Fibroblast of gingiva (primary cell): Measurements from ENCODE around the gene BGLAP.

Source experiments
- DNase-seq: peaks from one replicate; pipeline ENCODE4 v3.0.0-alpha.2; 2011; ENCODE audit warnings: low read depth

The BGLAP gene

DNA sequence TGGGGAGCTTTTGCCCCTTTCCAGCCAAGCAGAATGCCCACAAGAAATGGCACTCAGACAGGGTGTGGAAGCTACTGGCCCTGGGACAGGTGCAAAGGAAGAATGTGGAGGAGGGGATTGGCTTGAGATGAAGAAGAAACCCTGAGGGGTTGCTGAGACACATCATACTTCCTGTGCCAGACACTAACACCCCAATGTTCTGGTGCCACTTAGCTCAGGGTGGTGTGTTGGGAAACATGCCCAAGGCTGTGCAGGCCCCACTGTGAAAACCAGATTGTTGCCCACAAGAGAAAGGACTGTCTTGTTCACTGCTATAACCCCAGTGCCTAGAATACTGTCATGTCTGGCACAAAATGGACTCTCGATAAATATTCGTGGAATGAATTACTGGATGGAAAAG, 15.7 kb downstream of the BGLAP start:
- DNase-seq, result no peak

DNA sequence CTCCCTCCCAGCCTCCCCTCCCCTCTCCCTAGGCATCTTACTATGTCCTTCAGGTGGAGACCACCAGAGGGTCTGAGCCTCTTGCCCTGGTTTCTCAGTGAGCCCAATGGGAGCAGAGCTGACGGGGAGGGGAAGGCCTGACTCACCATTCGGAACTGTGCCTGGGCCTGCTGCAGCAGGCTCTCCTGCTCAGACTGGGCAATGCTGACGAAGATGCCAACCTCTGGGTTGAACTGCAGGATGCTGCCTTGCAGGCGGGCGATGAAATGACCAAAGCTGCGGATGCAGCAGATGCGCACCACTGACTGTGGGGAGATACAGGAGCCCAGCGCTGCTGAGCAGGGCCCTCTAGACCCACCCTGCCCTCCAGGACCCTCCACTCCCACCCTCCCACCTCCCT, 16.9 kb downstream of the BGLAP start:
- DNase-seq, result no peak

DNA sequence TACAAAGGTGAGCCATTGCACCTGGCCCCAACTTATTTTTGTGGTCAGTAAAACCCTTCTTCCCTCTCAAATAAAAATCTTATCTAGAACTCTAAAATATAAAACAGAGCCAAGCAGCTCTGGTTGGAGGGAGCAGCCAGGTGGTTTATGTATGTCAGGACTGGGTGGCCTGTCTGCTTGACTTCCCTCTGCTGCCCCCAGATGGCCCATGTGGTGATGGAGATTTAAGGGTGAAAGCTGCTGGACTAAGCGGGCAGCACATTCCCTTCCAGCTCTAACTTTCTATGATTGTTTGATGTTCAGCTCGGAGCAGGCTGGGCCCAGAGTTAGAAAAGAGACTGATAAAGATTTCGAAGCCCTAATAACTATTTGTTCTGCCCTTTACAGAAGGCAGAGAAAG, 17.8 kb downstream of the BGLAP start:
- DNase-seq, result no peak

DNA sequence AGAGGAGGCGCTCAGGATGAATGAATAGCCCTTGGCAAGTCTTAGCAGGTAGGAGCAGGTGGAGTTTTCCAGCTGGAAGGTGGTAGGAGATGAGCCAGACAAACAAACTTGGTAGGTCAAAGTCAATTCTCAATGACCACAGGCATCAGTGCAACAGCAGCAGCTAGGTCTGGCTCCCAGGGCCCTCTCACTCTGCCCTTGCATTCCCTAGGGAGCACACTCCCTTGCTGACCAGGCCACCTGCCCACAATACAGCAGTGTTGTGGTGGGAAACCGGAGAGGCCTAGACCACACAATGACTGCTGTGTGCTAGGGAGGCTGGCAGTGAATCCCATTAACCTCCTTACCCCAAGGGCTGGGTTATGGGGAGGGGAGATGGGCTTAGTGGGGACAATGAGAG, 18.9 kb downstream of the BGLAP start:
- DNase-seq, result no peak

DNA sequence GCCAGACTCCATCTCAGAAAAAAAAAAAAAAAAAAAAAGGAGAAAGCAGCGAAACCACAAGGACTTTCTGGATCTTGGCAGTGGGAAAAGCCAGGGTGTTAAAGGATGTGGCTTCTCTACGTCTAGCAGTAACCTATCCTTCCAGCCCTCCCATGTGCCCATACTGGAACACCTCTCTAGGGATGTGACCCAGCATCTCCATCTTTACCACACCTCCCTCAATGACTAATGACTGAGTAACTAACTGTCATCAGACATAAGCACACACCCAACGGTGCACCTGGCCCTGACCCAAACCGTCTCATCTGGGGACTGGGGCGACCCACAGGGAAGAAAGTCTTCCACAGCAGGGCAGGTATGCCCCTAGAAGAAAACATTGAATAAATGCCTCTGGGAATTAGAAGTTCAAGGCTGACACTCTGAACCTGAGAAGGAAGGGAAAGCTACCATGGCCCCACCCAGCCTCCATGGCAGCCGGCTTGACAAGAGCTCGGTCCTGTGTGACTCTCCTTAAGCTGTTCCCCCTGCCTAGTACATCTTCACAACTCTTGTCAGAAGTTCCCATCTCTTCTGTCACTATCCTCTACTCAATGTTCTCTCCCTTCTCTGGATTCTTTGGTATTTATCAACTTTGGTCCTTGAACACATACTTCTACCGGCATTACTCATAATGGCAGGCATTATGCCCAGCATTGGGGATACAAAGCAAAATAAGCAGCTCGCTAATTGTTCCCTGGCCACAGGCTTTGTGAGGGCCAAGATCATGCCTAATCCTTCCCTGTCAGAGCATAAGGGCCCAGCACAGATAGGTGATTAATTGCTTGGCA, 20.7 kb downstream of the BGLAP start:
- DNase-seq, result peak; percentile 83

DNA sequence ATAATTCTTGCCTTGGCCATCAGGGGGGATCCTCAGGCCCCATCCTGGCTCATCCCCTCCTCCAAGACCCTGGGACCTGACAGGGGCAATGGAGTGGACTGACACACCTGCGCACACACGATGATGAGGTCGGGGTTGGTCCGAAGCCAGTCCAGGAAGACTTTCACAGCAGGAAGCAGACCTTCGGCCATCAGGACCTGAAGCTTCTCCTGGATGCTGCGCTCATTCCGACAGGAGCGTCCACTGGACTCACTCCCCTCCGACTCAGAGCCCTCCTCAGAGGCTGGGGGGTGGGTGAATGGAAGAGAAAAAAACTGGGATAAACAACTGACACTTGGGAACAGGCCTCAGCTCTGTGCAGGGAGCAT, 21.3 kb downstream of the BGLAP start:
- DNase-seq, result no peak

DNA sequence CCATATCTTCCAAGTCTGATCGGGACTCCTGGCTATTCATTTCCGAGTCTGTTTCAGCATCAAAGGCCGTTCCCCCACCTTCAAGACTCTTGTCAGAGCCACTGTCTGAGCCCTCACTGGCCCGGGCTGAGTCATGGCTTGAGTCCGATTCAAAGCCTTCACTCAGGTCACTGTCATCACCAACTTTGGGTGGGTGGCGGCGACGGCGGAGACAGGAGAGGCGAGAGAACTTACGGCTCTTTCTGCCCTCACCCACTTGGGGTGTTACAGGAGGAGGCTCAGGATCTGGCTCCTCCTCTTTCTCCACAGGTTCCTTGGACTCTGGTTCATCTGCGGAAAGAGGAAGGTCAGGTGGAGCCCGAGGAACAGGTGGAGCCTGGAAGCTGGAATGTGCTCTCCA, 24.1 kb downstream of the BGLAP start:
- DNase-seq, result no peak

DNA sequence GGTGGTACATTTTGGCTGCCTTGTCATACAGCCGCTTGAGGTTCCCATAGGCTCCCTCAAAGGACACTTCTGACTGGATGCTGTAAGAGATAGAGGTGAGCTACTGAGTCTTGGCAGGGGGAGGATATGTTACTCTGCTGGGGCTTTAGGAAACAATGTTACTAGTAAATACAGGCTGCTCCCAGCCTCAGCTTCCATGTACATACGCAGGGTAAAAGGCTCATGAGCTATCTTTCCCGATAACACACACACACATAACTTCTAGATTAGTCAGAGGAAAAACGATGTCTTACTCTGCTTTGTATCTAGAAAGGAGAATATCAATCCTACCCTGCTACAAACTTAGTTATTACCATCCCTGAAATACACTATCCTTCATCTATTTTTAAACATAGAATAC, 26.4 kb downstream of the BGLAP start:
- DNase-seq, result no peak

DNA sequence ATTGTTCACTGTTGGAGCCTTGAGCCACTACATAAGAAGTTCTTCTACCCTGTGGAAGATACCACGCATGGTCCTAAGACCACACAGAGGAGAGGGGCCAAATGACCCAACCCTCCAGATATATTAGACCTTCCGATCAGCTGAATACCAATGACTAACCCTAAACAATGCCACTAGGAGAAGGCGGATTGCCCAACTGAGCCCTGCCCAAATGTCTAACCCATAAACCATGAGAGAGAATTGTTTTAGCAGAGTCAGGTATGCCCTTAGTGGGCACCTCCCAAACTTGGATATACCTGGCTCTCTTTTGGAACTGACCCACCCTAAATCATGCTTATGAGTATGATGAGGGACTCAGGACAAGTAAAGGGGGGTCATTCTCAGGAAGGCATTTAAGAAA, 28.3 kb downstream of the BGLAP start:
- DNase-seq, result no peak

DNA sequence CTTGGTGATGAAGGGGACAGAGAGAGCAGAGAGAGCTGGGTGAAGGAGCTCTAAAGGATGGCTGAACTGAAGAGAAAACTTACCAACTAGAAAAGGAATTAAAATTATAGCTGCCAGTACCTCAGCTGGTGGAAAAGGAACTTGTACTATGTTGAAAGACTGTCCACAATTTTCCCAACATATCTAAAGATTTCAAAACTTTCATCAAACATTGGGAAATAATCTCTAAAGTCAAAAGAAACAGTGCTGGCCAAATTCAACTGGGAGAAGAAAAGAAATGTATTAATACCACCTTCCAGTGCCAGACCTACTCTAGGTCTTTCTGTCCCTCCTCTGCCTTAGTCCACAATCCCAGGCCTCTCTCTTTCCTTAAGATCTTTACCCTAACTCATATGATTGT, 34.5 kb downstream of the BGLAP start:
- peak; percentile 41 for DNase-seq

DNA sequence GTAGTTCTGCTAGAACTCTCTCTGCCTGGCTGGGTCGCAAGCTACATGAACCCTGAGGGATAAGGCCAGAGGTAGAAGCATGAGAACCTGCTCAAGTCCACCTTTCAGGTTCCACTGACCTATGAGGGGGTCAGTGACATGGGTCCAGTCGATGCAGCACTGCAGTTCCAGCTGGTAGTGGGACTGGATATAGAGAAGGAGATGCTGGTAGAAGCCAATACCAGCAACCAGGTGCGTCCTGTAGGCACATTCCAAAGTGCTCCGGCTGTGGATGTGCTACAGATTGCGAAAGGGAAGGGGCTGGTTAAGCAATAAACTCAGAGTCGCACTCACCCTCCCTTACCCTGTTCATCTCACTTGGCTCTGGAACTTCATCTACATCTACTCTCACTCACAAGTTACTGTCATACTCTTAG, 35.0 kb downstream of the BGLAP start:
- peak; percentile 33 for DNase-seq

DNA sequence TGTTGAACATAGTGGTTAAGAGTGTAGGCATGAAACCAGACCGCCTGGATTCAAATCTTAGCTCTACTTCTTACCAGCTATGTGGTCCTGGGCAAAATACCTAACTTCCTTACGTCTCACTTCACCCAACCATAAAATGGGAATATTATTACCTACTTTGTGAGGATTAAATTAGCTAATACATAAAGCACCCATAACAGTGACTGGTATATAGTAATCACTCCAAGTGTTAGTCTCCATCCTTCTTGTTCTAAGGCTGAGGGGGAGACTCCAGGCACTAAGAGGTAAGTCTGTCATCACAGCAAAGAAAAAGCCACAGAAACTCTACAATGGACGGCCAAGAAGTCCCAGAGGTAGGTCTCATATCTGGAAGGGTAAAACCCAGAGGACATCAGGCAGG, 37.9 kb downstream of the BGLAP start:
- no peak for DNase-seq

DNA sequence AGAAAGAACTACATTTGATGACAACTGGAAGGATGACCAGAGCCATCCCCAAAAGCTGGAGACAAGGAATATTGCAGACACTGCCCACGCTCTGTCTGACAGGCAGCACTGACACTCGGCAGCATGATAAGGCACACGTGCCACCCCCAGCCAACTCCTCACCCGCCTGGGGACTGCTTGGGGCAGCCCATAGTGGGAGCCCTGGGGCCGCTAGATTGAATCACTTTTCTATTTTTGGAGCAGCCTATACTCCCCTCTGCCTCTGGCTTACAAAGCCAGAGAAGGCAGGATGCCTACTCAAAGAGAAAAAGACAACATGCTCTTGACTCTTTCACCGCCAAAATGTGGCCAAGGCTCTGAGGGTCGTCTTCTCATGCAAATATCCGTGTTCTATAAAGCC, 39.3 kb downstream of the BGLAP start:
- peak; percentile 29 for DNase-seq

DNA sequence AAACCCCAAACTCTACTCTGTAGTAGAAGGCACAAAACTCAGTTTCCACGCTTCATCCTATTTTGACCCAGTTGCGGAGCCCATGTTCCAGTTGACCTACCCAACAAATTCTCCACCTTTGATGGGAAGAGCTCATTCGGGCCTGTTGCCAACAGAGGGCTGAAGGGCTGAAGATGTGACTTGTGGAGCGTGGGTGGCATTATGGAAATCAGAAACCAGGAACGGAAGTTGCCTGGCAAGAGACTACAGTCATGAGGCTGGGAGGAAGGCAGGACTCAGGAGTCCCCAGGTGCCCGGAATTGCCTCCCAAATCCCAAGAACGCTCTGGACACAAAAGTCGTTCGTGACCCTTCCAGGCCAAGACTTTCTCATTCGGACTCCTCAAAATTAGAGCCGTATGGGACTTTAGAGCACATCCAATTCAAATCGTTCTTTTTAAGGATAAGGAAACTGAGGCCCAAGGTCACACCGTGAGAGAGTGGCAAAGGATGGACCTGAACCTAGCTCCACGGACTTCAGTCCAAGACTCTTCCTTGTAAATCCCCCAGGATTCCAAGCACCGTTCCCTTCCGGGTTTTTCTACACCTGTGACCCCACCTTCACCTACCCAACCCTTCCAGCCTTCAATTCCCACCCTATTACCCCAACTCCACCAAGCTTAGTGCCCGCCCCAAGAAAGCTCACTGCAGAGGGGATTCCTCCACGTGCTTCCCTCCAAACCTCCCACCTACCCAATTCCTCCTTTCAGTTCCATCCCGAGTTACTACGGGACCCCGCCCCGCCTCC, 39.9 kb downstream of the BGLAP start:
- no peak for DNase-seq

DNA sequence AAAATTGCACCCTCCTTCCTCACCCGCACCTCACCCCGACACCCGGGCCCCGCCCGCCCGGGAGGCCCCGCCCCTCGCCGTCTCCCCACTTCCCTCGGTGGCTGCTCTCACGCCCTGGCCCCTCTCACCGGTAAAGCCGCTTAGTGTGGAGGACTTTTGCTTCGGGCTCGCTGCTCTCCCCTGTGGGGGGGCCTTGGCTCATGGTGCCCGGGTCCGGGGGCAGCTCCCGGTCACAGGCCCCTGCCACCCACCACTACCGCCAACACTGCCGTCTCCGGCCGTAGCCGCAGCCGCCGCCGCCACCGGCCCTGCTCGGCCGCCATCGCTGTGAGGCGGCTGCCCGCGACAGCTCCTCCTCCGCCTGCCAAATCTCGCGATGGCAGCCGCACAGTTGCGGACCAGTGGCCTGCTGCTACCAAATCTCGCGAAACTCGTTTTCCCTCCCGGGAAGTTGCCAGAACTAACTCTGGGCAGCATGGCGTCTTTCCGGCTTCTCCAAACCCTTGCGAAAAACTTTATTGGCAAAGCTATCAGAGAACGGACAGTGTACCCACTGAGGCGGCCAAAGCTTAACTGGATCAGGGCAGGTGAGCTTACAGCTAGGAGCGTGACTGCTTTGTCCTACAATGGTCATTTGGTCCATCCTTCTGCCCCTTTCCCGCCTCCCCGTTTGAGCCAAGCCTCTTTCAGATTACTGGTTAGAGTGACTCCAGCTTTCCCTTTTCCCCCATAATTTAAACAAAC, 40.7 kb downstream of the BGLAP start, which contains the start of gene SMG5:
Gene SMG5 (minus strand): TSS at position 347 of the 744 bp plus-strand sequence. CDS start 145 bp downstream, at position 202.
- DNase-seq, result peak; percentile 99

DNA sequence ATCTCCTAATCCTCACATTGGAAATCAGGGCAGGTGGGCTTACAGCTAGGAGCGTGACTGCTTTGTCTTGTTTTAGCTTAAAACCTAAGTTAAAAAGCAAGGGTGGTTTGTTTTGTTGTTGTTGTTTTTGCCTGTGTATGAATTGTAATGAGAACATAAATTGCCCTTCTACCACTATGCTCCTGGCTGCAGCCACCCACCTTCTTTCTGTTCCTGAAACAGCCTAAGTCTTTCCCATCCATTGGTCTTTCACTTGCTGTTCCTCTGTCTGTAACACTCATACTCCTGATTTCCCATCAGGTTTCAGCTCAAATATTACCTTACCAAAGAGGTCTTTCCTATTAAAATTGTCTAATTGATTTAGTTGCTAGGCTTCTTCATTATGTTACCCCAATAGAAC, 41.5 kb downstream of the BGLAP start:
- DNase-seq, result no peak

DNA sequence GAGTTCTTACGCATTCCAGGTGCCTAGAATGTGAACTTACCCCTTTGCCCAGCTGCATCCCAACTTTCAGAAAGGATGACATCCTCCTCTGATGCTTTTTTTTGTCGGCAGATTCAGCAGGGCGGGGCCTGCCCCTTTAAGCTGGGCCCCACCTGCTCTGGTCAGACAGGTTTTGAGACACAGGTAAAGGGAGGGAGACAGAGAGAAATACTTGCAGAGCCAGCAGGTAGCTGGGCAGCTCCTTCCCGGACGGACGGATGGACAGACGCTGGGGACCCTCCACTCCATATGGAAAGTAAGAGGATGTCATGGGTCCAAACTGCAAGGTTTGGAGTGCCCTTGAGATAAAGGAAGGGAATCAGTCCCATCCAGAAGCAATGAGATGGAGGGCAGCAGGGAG, 42.1 kb downstream of the BGLAP start, which contains the start of gene TMEM79:
Gene TMEM79 (plus strand): TSS at position 214 of the 400 bp plus-strand sequence. CDS start 902 bp downstream, outside the sequence.
- no peak for DNase-seq

DNA sequence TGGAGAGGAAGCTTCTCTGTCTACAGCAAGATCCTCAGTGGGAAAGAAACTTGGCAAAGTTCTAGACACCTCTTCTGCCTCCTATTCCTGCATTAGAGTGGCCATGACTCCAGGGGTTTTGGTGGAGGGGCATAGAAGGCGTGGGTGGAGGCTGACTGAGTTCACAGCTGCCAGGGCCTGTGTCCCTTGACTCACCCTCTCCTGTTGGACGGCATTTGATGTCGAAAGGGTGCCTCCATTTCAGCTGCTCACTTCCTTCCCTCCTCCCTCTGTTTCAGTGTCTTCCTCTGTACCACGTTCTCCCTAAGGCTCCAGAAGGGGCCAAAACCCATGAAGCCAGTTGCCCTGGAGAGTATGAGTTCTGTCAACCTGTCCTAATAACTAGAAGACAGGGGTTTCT, 42.8 kb downstream of the BGLAP start:
- DNase-seq, result no peak

DNA sequence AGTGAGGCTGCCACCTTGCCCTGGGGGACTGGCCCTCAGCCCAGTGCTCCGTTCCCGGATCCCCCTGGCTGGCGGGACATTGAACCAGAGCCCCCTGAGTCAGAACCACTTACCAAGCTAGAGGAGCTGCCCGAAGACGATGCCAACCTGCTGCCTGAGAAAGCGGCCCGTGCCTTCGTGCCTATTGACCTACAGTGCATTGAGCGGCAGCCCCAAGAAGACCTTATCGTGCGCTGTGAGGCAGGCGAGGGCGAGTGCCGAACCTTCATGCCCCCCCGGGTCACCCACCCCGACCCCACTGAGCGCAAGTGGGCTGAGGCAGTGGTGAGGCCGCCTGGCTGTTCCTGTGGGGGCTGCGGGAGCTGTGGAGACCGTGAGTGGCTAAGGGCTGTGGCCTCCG, 43.5 kb downstream of the BGLAP start:
- DNase-seq, result no peak

DNA sequence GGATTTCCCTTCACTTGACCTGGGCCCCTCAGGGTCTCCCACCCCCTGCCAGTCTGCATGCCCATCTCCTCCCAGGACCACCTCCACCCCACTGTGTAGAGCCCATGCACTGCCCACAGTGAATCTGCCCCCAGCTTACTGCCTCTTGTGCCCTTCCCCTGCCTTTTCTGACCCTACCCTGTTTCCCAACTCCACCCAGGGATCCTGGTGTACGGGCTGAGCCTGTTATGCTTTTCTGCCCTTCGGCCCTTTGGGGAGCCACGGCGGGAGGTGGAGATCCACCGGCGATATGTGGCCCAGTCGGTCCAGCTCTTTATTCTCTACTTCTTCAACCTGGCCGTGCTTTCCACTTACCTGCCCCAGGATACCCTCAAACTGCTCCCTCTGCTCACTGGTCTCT, 44.1 kb downstream of the BGLAP start:
- no peak for DNase-seq

DNA sequence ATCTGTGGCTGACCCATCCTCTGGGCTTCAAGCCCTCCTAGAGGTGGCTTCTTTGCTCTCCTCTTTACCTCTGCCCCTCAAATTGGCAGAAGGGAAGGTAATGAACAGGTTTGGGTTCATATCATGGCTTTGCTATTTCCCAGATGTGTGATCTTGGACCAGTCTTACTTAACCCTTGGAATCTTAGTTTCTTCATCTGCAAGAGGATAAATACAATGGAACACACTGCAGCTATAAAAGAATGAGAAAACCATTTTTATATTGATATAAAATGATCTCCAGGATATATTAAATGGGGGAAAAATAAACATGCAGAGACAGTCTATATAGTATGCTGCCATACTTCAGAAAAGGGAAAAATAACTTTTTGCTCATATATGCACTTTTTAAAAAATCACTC, 47.9 kb downstream of the BGLAP start:
- no peak for DNase-seq

DNA sequence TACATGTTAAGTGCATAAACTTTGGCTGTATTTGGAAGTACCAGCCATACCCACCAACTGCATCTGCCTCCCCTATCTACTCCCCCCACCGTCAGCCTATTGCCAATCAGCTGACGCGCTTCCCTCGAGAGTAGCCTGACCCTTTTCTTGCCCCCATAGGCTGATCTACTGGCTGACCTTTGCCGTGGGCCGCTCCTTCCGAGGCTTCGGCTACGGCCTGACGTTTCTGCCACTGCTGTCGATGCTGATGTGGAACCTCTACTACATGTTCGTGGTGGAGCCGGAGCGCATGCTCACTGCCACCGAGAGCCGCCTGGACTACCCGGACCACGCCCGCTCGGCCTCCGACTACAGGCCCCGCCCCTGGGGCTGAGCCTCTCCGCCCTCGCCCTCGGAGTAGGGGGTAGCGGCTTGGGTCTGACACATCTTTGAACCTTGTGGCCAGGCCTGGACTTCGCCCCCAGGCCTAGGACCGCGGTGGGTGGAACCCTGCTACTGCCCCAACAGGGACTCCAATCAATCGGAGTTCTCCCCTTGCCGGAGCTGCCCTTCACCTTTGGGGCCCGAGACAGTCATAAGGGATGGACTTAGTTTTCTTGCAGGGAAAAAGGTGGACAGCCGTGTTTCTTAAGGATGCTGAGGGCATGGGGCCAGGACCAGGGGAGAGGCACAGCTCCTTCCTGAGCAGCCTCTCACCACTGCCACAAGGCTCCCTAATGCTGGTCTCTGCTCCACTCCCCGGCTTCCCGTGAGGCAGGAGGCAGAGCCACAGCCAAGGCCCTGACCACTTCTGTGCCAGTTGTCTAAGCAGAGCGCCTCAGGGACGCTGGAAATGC, 49.5 kb downstream of the BGLAP start:
- DNase-seq, result peak; percentile 83
